HG03354 (cell line): ENCODE measurements around the gene JAZF1.

Experiments
- ATAC-seq: cut with Tn5 transposase; IDR thresholded peaks from one replicate; pipeline ENCODE4 v1.9.1; 2021; ENCODE audit warnings: mild to moderate bottlenecking; ENCODE audit not compliant: unreplicated experiment, poor library complexity, severe bottlenecking

Gene JAZF1

DNA sequence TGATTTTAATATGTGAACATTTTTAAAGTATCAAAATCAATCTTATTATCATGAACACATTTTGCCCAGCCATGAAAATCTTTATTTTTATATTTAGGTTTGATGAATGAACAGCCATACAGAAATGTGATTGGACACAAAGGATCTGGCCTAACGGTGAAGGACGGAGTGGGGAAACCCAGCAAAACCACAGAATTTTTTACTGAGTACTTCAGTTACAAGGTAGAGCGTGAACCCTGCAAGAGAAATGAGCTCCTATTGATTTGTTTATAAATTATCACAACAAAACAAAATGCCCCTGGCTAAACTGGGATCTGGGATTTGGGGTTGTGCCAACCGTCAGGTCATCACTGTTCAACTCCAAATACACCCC, 118.8 kb downstream of the JAZF1 start:
- no peak for ATAC-seq

DNA sequence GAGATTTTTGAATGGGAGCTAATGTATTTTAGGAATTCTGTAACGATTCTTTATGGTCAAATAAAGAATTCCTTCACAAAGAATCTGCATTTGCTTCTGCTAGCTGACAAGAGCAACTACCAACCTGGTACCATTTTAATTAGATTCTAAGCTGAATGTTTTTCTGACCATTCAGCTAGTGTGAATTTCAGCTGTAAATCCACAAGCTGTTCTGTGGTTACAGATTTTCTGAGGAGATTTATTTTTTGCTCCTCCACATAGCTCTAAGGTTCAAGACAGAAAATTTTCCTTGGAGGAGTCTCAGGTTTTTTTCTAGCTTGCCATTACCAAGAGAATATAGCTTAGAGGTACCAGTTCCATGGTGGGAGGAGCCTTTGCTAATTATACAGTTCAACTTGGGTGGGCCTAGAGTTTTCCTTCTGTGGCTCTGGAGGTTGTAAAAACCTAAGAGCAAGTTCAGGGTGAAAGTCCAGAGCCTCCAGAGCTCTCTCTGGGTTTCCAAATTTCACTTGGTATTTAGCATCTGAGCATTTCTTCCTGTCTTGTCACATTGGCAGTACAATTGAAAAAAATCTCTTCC, 120.1 kb downstream of the JAZF1 start:
- ATAC-seq, result no peak

GRCh38 chr7:28055161-28055544, 125.4 kb downstream of the JAZF1 start:
- ATAC-seq, result no peak

- ATAC-seq, result no peak
These were observed 125.9 kb downstream of the JAZF1 start for GRCh38 chr7:28054531-28055160.

DNA sequence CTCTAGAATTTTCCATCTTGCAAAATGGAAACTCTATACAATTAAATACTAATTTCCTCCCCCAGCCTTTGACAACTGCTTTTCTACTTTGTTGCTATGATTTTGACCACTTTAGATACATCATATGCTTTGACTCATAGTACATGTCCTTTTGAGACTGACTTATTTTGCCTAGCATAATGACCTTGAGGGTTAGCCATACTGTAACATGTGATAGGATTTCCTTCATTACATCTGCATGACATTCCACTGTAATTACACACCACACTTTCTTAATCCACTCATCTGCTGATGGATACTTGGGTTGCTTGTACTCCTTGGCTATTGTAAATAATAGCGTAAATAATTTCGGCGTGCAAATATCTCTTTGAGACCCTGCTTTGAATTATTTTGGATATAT, 127.7 kb downstream of the JAZF1 start:
- ATAC-seq, result no peak

GRCh38 chr7:28048694-28049093, 131.9 kb downstream of the JAZF1 start:
- ATAC-seq, result no peak

DNA sequence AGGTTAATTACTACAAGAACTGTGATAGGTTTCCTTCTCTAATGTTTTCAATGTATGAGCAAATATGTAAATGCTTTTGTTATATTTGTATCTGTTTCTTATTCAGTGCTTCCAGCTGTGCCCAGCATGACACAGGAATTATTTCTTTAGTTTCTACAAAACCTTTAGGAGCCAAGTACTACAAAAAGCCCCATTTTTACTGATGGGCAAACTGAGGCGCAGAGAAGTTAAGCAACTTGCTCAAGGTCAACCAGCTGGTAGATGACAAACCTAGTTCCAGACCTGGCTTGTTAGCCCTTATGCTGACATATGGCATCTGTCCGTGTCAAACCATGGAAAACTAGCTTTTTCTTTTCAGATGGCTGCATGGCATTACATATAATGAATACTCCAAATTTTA, 134.6 kb downstream of the JAZF1 start:
- no peak for ATAC-seq

GRCh38 chr7:28045592-28045991, 135.0 kb downstream of the JAZF1 start:
- ATAC-seq, result no peak

GRCh38 chr7:28044825-28045224, 135.8 kb downstream of the JAZF1 start:
- ATAC-seq, result no peak

- no peak for ATAC-seq
These were observed 137.9 kb downstream of the JAZF1 start for GRCh38 chr7:28042721-28043120.

GRCh38 chr7:28041508-28042314, 138.9 kb downstream of the JAZF1 start:
- no peak for ATAC-seq

- ATAC-seq, result no peak
These were observed 142.3 kb downstream of the JAZF1 start for GRCh38 chr7:28038175-28038797.

- peak; percentile 96 for ATAC-seq
These were observed 143.2 kb downstream of the JAZF1 start for GRCh38 chr7:28037220-28038010.

DNA sequence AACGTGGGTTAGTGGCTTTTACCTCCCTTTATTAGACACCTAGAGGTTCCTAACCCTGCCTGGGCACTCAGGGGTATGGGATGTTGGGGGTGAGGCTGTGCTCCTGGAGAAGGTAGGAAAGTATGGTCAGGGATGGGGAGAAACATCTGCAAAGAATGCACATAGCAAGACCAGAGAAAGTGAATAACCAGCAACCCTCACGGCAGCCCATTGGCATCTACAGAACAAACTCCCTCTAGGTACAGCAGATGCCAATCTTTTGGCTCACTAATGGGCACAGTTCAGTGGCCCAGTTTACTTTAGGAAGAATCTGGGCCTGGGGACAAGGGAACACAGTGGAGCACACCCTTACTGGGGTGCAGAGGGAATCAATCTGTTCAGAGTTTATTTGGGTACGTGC, 143.9 kb downstream of the JAZF1 start:
- ATAC-seq, result no peak

- no peak for ATAC-seq
These were observed 147.2 kb downstream of the JAZF1 start for GRCh38 chr7:28033386-28033785.

GRCh38 chr7:28032738-28033380, 147.7 kb downstream of the JAZF1 start:
- no peak for ATAC-seq

DNA sequence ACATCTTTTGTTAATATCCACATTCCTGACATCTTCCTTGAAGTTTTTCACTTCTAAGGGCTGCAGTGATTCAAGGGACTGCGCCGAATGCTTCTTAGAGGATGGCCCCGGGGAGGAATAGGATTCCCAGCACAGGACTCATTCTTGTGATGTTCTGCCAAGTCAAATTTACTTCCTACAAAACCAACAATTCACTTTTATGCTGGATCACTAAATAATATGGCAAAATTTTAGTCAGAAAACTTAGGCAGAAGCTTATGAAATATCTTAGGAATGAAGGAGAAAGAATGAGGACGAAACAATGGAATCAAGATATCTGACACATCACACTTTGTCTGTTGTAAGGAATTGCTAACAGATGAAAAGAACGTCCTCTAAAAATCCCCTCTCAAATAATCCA, 151.5 kb downstream of the JAZF1 start:
- ATAC-seq, result no peak

GRCh38 chr7:28028471-28028870, 152.1 kb downstream of the JAZF1 start:
- no peak for ATAC-seq

GRCh38 chr7:28026237-28026636, 154.4 kb downstream of the JAZF1 start:
- no peak for ATAC-seq
